ENCODE data around the gene SLC33A1.
"Not testable (repeated sequence)": the region's sequence is repeated elsewhere in the genome, so short reads cannot be mapped to it uniquely, and the experiment has no call there.

Gene SLC33A1

DNA sequence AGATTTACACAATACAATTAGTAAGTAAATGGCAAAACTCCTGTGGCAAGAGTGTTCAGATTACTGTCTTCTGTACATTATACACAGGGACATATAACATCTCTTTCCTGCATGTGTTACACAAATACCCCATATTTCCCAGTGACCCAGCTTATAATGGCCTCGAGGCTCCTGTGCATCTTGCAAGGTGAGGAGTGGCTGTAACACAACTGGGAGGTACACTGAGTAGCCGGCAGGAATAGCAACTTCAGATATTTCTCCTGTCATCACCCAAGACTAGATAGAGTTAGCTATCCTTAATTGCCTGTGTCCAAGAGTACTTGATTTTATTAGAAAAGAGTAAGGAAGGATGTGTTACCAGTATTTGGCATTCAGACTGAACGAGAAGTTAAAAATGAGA is 21.8 kb upstream of the SLC33A1 start:
- Histone ChIP-seq H3K36me3 (ENCODE audit: insufficient read depth, low read length) (no peaks in the 10 kb centered on the region), H3K4me3 (ENCODE audit: low read depth in 1 of 2, low read length in 2 of 2) (no peak overlapping the region), H3K27me3 (ENCODE audit: control insufficient read depth in 1 of 2, insufficient read depth in 2 of 2, low read length in 2 of 2) (no peaks in the 10 kb centered on the region), H3K4me1 (ENCODE audit: insufficient read depth, low read length) (peaks cover 16% of the 10 kb centered on the region), H3K9ac (ENCODE audit: low read length) (no peak overlapping the region), H3K9me3 (ENCODE audit: low read length) (no peaks in the 10 kb centered on the region), H3K27ac (ENCODE audit: low read depth, low read length) (no peak overlapping the region)

GRCh38 chr3:155872904-155873646 is 18.8 kb upstream of the SLC33A1 start:
- Histone ChIP-seq H3K9ac (ENCODE audit: low read length) (no peak overlapping the region), H3K4me3 (ENCODE audit: low read depth in 1 of 2, low read length in 2 of 2) (no peak overlapping the region)

DNA sequence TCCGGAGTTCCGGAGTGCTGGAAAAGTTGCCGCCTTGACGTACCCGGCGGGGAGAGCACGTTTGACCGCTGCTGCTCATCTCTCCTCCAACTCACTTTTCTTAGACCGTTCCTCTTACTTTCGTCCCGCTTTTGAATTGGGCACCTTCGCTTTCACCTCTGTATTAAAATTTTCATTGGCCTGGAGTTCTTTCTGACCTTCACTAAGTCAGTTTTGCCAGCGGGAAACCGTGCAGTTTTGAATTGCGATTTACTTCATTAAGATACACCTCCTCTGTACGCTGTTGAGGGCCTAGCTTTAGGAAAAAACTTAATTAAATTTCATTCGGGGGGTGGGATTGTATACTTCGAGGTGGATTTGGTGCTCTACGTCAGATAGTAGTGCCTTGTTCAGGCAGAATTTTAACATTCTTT is 17.5 kb upstream of the SLC33A1 start:
- peaks cover 25% of the 10 kb centered on the region for H3K4me1 ChIP-seq (ENCODE audit: insufficient read depth, low read length)

More at GRCh38 chr3:155872904-155873646, 18.8 kb upstream of the SLC33A1 start:
- H3K27me3 ChIP-seq (ENCODE audit: control insufficient read depth in 1 of 2, insufficient read depth in 2 of 2, low read length in 2 of 2): no peaks in the 10 kb centered on the region
- peaks cover 25% of the 10 kb centered on the region for H3K4me1 ChIP-seq (ENCODE audit: insufficient read depth, low read length)
- H3K36me3 ChIP-seq (ENCODE audit: insufficient read depth, low read length): no peaks in the 10 kb centered on the region
- H3K27ac ChIP-seq (ENCODE audit: low read depth, low read length): no peak overlapping the region
- H3K9me3 ChIP-seq (ENCODE audit: low read length): no peaks in the 10 kb centered on the region

GRCh38 chr3:155870945-155871745 is 16.9 kb upstream of the SLC33A1 start:
- Histone ChIP-seq H3K4me1 (ENCODE audit: insufficient read depth, low read length) (peaks cover 22% of the 10 kb centered on the region), H3K9me3 (ENCODE audit: low read length) (no peaks in the 10 kb centered on the region), H3K27me3 (ENCODE audit: control insufficient read depth in 1 of 2, insufficient read depth in 2 of 2, low read length in 2 of 2) (no peaks in the 10 kb centered on the region), H3K27ac (ENCODE audit: low read depth, low read length) (peak overlapping the region; percentile 97), H3K36me3 (ENCODE audit: insufficient read depth, low read length) (no peaks in the 10 kb centered on the region), H3K9ac (ENCODE audit: low read length) (peak overlapping the region; percentile 89), H3K4me3 (ENCODE audit: low read depth in 1 of 2, low read length in 2 of 2) (peak overlapping the region; percentile 81 to 98)

More for the DNA sequence above, 17.5 kb upstream of the SLC33A1 start:
- peak overlapping the region; percentile 89 for H3K9ac ChIP-seq (ENCODE audit: low read length)
- peak overlapping the region; percentile 81 to 98 for H3K4me3 ChIP-seq (ENCODE audit: low read depth in 1 of 2, low read length in 2 of 2)
- H3K27me3 ChIP-seq (ENCODE audit: control insufficient read depth in 1 of 2, insufficient read depth in 2 of 2, low read length in 2 of 2): no peaks in the 10 kb centered on the region
- H3K9me3 ChIP-seq (ENCODE audit: low read length): no peaks in the 10 kb centered on the region
- H3K36me3 ChIP-seq (ENCODE audit: insufficient read depth, low read length): no peaks in the 10 kb centered on the region
- H3K27ac ChIP-seq (ENCODE audit: low read depth, low read length): peak overlapping the region; percentile 97

DNA sequence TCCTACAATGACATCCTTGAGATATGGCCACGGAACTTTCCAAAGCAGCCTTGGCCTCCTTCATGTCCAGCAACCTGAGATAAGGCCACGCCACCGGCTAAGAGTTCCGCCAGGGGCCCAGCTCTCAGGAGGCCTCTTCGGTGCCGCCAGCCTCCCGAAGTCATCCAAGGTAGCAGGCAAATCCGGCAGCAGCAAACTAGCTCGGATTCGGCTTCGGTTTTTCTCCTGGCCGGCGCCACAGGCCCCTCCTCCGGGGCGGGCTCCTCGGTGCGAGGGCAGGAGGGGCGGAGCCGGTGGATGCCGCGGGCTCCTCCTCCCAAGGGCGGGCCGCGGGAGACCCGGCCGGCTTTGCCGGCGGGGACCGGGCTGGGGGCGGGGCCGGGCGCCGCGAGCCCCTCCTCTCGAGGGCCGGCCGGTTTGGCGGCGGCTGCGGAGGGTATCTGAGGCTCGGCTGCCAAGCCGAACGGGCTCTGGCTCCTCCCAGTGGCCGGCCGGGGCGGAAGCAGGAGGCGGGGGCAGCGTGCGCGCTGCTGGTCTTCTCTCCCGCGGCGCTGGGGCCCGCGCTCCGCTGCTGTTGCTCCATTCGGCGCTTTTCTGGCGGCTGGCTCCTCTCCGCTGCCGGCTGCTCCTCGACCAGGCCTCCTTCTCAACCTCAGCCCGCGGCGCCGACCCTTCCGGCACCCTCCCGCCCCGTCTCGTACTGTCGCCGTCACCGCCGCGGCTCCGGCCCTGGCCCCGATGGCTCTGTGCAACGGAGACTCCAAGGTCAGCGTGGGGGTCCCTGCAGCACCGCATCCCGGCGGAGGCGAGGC is 16.1 kb upstream of the SLC33A1 start, which contains the start of gene GMPS:
Gene GMPS, plus strand, starts transcription at position 518 of the 812 bp plus-strand sequence. Its CDS starts 221 bp downstream, at position 739.
- Histone ChIP-seq H3K36me3 (ENCODE audit: insufficient read depth, low read length) (no peaks in the 10 kb centered on the region), H3K9me3 (ENCODE audit: low read length) (no peaks in the 10 kb centered on the region), H3K9ac (ENCODE audit: low read length) (peak within 1 kb of the TSS; percentile 97), H3K4me3 (ENCODE audit: low read depth in 1 of 2, low read length in 2 of 2) (peak within 1 kb of the TSS; percentile 81 to 98), H3K27ac (ENCODE audit: low read depth, low read length) (peak within 1 kb of the TSS; percentile 97), H3K4me1 (ENCODE audit: insufficient read depth, low read length) (peaks cover 21% of the 10 kb centered on the region), H3K27me3 (ENCODE audit: control insufficient read depth in 1 of 2, insufficient read depth in 2 of 2, low read length in 2 of 2) (no peaks in the 10 kb centered on the region)

GRCh38 chr3:155869691-155870090 is 15.5 kb upstream of the SLC33A1 start:
- peak overlapping the region; percentile 47 to 74 for H3K4me3 ChIP-seq (ENCODE audit: low read depth in 1 of 2, low read length in 2 of 2)
- no peaks in the 10 kb centered on the region for H3K9me3 ChIP-seq (ENCODE audit: low read length)
- peak overlapping the region; percentile 97 for H3K9ac ChIP-seq (ENCODE audit: low read length)
- no peaks in the 10 kb centered on the region for H3K36me3 ChIP-seq (ENCODE audit: insufficient read depth, low read length)
- H3K27ac ChIP-seq (ENCODE audit: low read depth, low read length): peak overlapping the region; percentile 97
- peaks cover 21% of the 10 kb centered on the region for H3K4me1 ChIP-seq (ENCODE audit: insufficient read depth, low read length)
- no peaks in the 10 kb centered on the region for H3K27me3 ChIP-seq (ENCODE audit: control insufficient read depth in 1 of 2, insufficient read depth in 2 of 2, low read length in 2 of 2)

- Histone ChIP-seq H3K36me3 (ENCODE audit: insufficient read depth, low read length) (no peaks in the 10 kb centered on the region), H3K9me3 (ENCODE audit: low read length) (no peaks in the 10 kb centered on the region), H3K27ac (ENCODE audit: low read depth, low read length) (no peak overlapping the region), H3K9ac (ENCODE audit: low read length) (no peak overlapping the region), H3K27me3 (ENCODE audit: control insufficient read depth in 1 of 2, insufficient read depth in 2 of 2, low read length in 2 of 2) (no peaks in the 10 kb centered on the region), H3K4me1 (ENCODE audit: insufficient read depth, low read length) (no peaks in the 10 kb centered on the region), H3K4me3 (ENCODE audit: low read depth in 1 of 2, low read length in 2 of 2) (no peak overlapping the region)
Measured at GRCh38 chr3:155863072-155863784, 9.0 kb upstream of the SLC33A1 start.

DNA sequence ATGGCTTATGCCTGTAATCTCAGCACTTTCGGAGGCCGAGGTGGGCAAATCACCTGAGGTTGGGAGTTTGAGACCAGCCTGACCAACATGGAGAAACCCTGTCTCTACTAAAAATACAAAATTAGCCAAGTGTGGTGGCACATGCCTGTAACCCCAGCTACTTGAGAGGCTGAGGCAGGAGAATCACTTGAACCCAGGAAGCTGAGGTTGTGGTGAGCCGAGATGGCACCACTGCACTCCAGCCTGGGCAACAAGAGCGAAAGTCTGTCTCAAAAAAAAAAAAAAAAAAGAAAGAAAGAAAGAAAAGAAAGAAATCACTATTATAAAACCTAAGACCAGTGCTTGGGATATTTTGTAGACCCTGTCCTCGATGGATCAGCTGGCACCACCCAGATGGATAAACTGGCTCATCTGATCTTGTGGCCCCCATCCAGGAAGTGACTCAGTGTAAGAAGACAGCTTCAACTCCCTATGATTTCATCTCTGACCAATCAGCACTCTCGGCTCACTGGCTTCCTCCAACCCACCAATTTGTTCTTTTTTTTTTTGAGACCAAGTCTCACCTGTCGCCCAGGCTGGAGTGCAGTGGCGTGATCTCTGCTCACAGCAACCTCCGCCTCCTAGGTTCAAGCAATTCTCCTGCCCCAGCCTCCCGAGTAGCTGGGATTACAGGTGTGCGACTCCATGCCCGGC is 8.2 kb upstream of the SLC33A1 start:
- H3K36me3 ChIP-seq (ENCODE audit: insufficient read depth, low read length); H3K27ac ChIP-seq (ENCODE audit: low read depth, low read length); H3K9me3 ChIP-seq (ENCODE audit: low read length); H3K4me1 ChIP-seq (ENCODE audit: insufficient read depth, low read length); H3K27me3 ChIP-seq (ENCODE audit: control insufficient read depth in 1 of 2, insufficient read depth in 2 of 2, low read length in 2 of 2); H3K4me3 ChIP-seq (ENCODE audit: low read depth in 1 of 2, low read length in 2 of 2); H3K9ac ChIP-seq (ENCODE audit: low read length): not testable (repeated sequence)

GRCh38 chr3:155861476-155862183 is 7.4 kb upstream of the SLC33A1 start:
- H3K4me3 ChIP-seq (ENCODE audit: low read depth in 1 of 2, low read length in 2 of 2): no peak overlapping the region
- no peaks in the 10 kb centered on the region for H3K9me3 ChIP-seq (ENCODE audit: low read length)
- H3K9ac ChIP-seq (ENCODE audit: low read length): no peak overlapping the region
- no peaks in the 10 kb centered on the region for H3K27me3 ChIP-seq (ENCODE audit: control insufficient read depth in 1 of 2, insufficient read depth in 2 of 2, low read length in 2 of 2)
- H3K36me3 ChIP-seq (ENCODE audit: insufficient read depth, low read length): no peaks in the 10 kb centered on the region
- H3K4me1 ChIP-seq (ENCODE audit: insufficient read depth, low read length): no peaks in the 10 kb centered on the region
- H3K27ac ChIP-seq (ENCODE audit: low read depth, low read length): no peak overlapping the region

- H3K4me3 ChIP-seq (ENCODE audit: low read depth in 1 of 2, low read length in 2 of 2); H3K27me3 ChIP-seq (ENCODE audit: control insufficient read depth in 1 of 2, insufficient read depth in 2 of 2, low read length in 2 of 2); H3K27ac ChIP-seq (ENCODE audit: low read depth, low read length); H3K36me3 ChIP-seq (ENCODE audit: insufficient read depth, low read length); H3K9me3 ChIP-seq (ENCODE audit: low read length); H3K4me1 ChIP-seq (ENCODE audit: insufficient read depth, low read length); H3K9ac ChIP-seq (ENCODE audit: low read length): not testable (repeated sequence)
Measured at GRCh38 chr3:155860424-155860823, 6.2 kb upstream of the SLC33A1 start.
